Measurements from ENCODE around the gene RGS19. TPM values are rescaled to one million over a fixed set of nuclear protein-coding genes. Genes with fewer than 3 reads are reported as not detected.
A peak's percentile ranks its signal among the peaks of the same experiment; 100 is the strongest.

The RGS19 gene
- total RNA-seq, 4 donors from 2014 or later: 3.4 to 16.0 (median 10.5) TPM

- Histone ChIP-seq H3K9me3 (no peaks in the 10 kb centered on the region), H3K36me3 (peaks cover 0 to 4% of the 10 kb centered on the region in 2 donors), H3K27ac (peak within 1 kb of the TSS; percentile 41 to 92 (median 87)), H3K4me3 (peak within 1 kb of the TSS; percentile 80 to 96), H3K27me3 (peaks cover 6% of the 10 kb centered on the region), H3K4me1 (peaks cover 0 to 48% (median 21%) of the 10 kb centered on the region in 3 donors)
- 20% methylated on average over 2 of the region's 85 CpGs; no CpG with 5 or more reads in 1 of the 2 donors for WGBS, 2 donors (ENCODE audit: low coverage in 1 of 2)
- peak; percentile 74 to 84 for TF ChIP-seq POLR2A (IDR thresholded peaks at IDR 0.05)
- TF ChIP-seq POLR2AphosphoS5 (IDR thresholded peaks at IDR 0.05): peak; percentile 79
- TF ChIP-seq EP300 (IDR thresholded peaks at IDR 0.05): no peak
- peak in 1 of 4 experiments; percentile 34 for TF ChIP-seq CTCF (IDR thresholded peaks at IDR 0.05)
- ATAC-seq: peak; percentile 97
These were observed 16.5 kb downstream of the RGS19 start, which contains the start of gene TCEA2 for GRCh38 chr20:64062596-64063388. TCEA2 (plus strand) TSS chr20:64063198; CDS start chr20:64063313, 115 bp downstream.

- peaks cover 0 to 53% (median 21%) of the 10 kb centered on the region in 3 donors for H3K4me1 ChIP-seq
- peaks cover 0 to 4% of the 10 kb centered on the region in 2 donors for H3K36me3 ChIP-seq
- H3K27ac ChIP-seq: peak overlapping the region in 3 of 4 donors; percentile 85 to 92 (median 89)
- no peaks in the 10 kb centered on the region for H3K9me3 ChIP-seq
- TF ChIP-seq CTCF (IDR thresholded peaks at IDR 0.05) (no peak), EP300 (IDR thresholded peaks at IDR 0.05) (no peak), POLR2A (IDR thresholded peaks at IDR 0.05) (no peak)
- ATAC-seq: no peak
- peaks cover 11% of the 10 kb centered on the region for H3K27me3 ChIP-seq
- WGBS, 2 donors (ENCODE audit: low coverage in 1 of 2): 100% methylated on average over 1 of the region's 5 CpGs; no CpG with 5 or more reads in 1 of the 2 donors
- peak overlapping the region; percentile 80 to 96 for H3K4me3 ChIP-seq
These were observed 17.1 kb downstream of the RGS19 start for GRCh38 chr20:64062276-64062595.

GRCh38 chr20:64058536-64058935 lies 20.8 kb downstream of the RGS19 start:
- no peaks in the 10 kb centered on the region for H3K9me3 ChIP-seq

GRCh38 chr20:64057628-64058498 lies 21.5 kb downstream of the RGS19 start:
- H3K36me3 ChIP-seq: no peaks in the 10 kb centered on the region
- peak overlapping the region in 1 of 2 donors; percentile 28 for H3K4me3 ChIP-seq
- peak; percentile 47 for ATAC-seq
- H3K9me3 ChIP-seq: no peaks in the 10 kb centered on the region
- peak overlapping the region in 3 of 4 donors; percentile 60 to 78 (median 66) for H3K27ac ChIP-seq
- peaks cover 53% of the 10 kb centered on the region for H3K27me3 ChIP-seq
- peaks cover 0 to 22% (median 7%) of the 10 kb centered on the region in 3 donors for H3K4me1 ChIP-seq
- peak in 3 of 4 experiments; percentile 61 to 81 (median 71) for TF ChIP-seq CTCF (IDR thresholded peaks at IDR 0.05)
- TF ChIP-seq EP300 (IDR thresholded peaks at IDR 0.05): no peak
- TF ChIP-seq POLR2A (IDR thresholded peaks at IDR 0.05): no peak
- WGBS, 2 donors (ENCODE audit: low coverage in 1 of 2): 39 to 47% methylated on average over 9 to 15 of the region's 33 CpGs

More at GRCh38 chr20:64058536-64058935, 20.8 kb downstream of the RGS19 start:
- H3K4me1 ChIP-seq: peaks cover 0 to 23% (median 7%) of the 10 kb centered on the region in 3 donors
- no peak for ATAC-seq
- no peaks in the 10 kb centered on the region for H3K36me3 ChIP-seq
- TF ChIP-seq POLR2AphosphoS5 (IDR thresholded peaks at IDR 0.05) (no peak), POLR2A (IDR thresholded peaks at IDR 0.05) (no peak), CTCF (IDR thresholded peaks at IDR 0.05) (no peak), EP300 (IDR thresholded peaks at IDR 0.05) (no peak)
- 60 to 64% methylated on average over 1 to 3 of the region's 12 CpGs for WGBS, 2 donors (ENCODE audit: low coverage in 1 of 2)
- H3K27ac ChIP-seq: no peak overlapping the region
- H3K27me3 ChIP-seq: peaks cover 47% of the 10 kb centered on the region
- no peak overlapping the region for H3K4me3 ChIP-seq

Data from gastroesophageal sphincter (tissue), 4 donors.